HG03196 (cell line): ENCODE measurements around the gene TTC33.

Experiments used
- ATAC-seq: cut with Tn5 transposase; IDR thresholded peaks from one replicate; pipeline ENCODE4 v1.9.1; 2021; ENCODE audit not compliant: unreplicated experiment

TTC33 gene

DNA sequence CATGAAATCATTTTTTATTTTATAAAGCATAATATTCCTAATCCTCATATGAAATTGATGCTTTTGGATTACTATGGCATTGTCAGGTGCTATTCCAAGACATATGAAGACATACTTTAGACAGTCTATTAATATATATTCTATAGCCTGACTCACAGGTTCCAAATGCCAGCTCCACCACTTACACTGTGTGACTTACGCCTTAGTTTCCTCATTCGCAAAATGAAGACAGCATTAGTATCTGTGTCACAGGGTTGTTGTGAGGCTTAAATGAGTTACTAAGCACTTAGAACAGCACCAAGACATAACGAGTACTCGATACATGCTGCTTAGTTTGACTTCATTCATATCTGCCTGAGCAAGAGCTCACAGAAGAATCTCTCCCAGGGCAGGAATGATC lies 208.2 kb downstream of the TTC33 start:
- no peak for ATAC-seq

DNA sequence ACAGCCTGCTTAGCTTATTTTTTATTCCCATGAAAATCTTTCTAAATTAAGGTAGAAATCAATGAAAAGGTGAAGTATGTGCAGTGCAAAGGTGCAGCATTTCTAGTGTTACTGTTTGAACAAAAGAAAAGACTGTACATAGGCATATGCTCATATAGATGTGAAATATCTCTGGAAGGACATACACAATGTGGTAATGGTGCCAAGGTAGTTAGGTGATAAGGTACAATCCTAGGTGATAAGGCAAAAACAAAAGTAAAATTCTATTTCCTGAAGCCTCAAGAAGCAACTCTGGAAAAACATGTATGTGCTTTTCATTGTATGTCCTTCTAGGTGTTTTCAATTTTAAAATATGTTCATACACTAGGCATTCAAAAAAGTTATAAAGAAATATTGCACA lies 215.5 kb downstream of the TTC33 start:
- no peak for ATAC-seq

DNA sequence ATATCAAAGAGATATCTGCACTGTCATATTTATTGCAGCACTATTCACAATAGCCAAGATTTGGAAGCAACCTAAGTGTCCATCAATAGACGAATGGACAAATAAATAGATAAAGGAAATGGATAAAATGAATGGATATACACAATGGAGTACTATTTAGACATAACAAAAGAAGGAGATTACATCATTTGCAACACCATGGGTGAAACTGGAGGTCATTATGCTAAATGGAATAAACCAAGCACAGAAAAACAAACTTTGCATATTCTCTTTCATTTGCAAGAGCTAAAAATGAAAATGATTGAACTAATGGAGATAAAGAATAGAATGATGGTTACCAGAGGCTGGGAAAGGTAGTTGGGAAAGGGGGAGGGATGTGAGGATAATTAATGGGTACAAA lies 231.1 kb downstream of the TTC33 start:
- no peak for ATAC-seq

DNA sequence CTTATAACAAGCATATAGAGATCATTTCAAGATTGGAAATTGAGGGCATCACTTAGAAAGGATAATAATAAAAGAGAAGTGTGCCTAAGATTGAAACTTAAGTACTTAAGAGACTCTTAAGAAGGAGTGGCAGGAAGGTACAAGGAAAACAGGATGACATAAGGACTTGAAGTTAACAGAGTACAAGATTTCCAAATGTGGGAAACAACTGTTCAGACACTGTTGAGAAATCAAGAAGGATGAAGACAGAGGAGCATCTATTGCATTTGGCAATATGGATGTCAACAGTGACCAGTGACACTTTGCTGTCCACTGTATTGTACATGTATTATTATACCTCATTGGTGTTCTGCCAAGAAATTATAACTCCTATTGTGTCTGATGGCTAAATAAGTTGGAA lies 233.8 kb downstream of the TTC33 start:
- no peak for ATAC-seq

DNA sequence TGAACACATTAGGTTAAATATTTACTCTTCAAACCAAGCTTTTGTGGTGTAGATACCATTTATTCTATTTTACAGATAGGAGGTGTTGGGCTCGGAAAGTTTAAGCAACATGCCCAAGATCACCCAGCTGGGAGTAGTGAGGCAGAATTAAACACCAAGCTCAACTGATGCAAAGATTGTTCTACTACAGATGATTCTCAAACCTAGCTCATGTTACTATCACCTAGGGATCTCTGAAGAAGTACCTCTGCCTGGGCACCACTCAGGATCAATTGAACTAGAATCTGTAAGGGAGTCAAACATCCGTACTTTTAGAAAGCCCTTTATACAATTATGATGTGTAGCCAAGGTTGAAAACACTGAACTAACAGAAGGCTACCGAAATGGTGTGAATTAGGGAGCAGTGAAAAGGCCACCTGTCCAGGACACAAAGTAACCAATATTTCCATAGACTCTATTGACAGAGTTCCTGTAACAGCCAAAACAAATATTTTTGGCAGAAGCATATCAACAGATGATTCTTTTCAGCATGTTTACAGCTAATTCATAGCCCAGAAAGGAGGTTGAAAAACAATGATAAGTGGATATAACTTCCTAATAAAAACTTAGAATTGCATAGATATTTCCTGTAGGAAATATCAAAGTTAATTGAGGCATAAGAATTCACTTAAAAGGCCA lies 234.5 kb downstream of the TTC33 start:
- ATAC-seq = no peak

DNA sequence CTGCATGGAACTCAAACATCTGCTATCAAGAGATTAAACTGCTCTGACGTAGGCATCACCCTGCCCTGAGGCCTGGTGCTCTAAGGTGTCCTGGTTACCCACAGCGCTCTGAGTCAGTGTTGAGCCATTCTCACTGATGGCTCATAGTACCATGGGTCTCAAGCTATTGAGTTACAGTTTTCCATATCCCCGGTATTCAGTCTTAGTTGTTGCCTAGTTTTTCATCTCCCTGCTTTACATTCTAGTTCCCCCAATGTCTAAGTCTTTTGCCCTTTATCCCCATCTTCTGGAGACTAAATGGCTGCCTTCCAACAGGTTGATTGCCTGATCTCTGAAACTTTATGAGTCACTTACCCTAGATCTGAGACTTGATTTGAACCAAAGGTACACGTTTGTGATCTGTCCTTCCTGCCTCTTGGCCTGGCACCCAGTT lies 237.3 kb downstream of the TTC33 start:
- ATAC-seq = no peak

DNA sequence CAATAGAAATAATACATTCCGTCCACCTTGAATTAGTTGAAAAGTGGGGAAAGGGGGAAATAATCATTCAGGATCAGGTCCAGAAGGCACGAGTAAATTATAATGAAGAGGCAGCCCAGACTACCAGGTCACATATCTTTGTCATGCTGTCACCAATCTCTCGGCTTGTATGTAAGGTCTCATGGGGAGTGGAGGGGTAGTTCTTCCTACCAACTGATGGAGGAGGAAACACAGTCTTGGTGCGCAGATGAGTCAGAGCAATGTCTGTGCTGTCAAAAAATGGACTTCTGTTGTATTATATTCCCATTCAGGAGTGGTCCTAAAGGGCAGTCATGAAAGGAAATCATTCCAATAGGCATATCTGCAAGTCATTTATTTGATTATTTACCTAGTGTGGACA lies 240.3 kb downstream of the TTC33 start:
- no peak for ATAC-seq

DNA sequence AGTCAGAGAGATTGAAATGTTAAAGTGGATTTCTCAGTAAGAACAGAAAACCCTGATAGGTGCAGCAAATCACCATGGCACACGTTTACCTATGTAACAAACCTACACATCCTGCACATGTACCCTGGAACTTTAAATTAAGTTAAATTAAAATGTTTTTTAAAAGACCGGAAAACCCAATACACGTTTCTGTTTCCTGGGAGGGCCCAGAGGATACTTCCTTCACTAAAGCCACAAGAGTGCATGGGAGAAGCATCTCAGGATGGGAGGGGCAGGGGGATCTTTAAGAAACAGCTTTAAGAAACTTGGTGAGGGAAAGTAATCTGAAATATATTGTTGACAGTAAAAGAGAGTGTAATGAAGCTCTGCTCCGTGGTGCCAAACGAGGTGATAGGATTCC lies 240.8 kb downstream of the TTC33 start:
- ATAC-seq = no peak

DNA sequence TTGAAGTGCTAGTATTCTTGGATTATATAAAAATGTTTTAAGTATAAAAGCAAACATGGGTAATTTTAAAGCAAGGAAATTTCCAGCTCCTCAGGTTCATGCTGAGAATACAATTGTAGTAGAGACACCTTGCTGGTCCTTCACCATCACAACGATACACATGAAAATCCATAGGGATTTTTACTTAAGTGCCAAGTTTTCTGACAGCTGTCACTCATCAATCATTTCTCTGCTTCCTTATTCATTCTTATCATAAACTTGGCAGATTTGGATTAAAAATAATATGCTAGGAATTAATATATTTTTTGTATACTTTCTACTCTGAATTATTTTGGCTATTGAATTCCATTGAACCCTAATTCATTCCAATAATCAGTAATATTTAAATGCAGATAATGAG lies 244.0 kb downstream of the TTC33 start:
- ATAC-seq = no peak

DNA sequence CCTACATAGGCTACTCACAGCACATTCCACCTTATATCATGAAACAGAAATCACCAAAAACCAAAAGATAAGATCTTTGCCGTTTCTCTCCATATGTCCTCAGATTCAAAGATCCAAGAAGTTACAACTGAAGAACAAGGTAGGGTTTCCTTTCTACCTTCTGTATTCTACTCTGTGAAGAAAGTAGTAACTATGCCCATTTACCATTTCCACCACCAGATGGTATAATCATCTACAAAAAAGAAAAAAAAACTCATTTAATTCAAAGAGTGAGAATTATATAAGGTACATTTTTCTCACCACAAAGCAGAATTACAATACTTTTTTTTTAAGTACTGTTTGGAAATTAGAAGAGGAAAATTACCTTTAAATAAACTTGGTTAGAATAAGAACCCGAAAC lies 248.7 kb downstream of the TTC33 start:
- no peak for ATAC-seq

DNA sequence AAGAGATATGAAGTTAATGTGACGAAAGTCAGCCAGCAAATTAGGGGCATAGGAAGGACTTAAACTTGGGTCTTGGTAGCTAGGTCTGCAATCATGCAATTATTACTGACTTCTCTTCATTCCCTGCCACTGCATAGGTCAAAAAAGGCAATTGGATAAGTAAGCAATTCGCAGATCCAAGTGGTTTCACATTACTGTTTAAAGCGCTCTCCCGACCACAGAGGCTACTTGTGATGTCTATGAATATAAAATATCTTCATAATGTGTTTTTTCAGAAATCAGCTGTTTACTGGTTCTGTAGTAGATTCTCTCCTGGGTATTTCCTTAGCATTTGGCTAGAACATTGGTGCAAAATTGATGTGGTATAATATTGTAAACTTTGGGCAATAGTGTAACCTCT lies 250.7 kb downstream of the TTC33 start:
- ATAC-seq = no peak

DNA sequence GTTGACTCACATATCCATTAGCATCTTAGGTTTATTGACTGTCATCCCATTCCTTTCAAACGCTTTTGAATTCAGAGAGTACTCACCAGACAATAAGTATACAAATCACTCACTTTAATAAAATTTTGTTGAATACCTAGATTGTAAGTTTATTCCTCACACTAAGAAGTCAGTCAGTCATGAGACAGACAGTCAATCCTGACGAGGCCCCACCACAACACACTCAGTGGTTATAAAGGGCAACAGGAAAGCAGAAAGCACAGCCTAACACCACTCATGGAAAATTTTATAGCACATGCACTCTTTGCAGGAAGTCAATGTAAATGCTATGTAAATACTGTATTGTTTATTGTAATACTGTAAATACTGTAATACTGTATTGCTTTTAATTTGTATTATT lies 252.3 kb downstream of the TTC33 start:
- no peak for ATAC-seq

DNA sequence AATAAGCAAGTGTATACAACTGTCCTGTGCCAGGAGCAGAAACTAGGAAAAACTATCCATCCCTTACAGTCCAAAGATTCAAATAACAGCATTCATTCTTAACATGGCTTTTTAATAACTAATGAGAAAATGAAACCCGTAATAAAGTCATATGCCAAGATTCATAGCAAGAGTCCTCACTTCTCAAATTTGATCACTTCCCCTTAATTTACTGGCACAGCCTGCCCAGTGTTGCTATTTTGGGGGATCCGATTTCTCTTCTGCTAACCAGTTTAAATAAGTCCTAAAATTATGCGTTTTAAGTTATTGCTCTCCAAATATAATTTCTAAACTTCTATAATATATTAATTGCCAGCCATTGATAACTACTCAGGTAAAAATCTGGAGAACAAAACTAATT lies 253.0 kb downstream of the TTC33 start:
- no peak for ATAC-seq

DNA sequence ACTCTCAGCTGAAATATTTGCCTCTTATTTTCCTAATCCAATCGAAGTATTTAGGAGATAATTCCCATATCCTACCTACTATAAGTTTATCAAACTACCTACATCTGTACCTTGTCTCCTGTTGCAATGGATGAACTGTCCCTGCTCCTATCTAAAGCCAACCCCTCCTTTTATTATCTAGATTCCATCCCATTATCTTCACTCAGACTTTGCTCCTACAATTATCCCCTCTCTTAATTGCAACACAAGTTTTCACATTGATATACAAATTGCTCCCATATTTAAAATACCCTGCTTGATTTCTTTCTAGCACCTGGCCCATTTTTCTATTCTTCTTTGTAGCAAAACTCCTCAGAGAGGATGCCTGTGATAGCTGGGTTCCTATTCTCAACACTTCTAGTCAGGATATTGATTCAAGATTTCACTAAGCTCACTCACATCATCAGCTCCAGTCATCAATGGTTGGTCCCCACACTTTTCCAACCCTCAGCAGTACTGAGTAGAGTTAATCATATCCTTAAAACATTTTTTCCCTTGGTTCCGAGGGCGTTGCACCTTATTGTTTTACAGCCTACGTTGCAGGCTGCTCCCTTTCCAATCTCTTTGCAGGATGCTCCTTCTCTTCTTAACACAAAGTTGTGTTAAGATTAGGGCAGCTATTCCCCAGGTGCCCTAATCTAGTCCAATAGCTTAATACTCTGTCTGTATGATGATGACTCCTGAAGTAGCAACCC lies 253.9 kb downstream of the TTC33 start:
- no peak for ATAC-seq

DNA sequence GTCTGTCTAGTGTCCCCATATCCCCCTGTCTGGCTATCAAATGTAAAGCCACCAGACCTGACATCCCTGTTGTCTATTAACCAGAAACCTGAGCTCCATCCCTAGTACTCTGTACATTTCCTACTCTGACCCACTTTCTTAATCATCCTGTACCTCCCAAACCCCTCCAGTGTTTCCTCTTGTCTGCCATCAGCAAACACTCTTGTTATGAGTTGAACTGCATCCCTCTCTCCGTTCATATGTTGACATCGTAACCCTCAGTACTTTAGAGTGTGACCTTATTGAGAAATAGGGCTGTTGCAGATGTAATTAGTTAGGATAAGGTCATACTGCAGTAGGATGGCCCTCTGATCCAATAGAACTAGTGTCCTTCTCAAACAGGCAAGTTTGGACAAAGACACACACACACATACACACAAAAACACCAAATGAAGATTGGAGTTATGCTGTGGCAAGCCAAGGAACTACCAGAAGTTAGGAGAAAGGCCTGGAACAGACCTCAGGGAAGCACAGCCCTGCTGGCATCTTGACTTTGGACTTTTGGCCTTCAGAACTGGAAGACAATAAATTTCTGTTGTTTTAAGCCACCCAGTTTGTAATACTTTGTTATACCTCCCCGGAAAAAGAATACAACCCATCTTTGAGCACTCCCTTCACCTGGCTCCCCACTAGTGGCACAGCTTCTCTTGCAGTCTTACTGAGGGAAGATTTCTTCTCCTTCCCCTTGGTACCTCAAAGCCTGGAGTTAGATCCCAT lies 256.1 kb downstream of the TTC33 start:
- ATAC-seq = no peak

DNA sequence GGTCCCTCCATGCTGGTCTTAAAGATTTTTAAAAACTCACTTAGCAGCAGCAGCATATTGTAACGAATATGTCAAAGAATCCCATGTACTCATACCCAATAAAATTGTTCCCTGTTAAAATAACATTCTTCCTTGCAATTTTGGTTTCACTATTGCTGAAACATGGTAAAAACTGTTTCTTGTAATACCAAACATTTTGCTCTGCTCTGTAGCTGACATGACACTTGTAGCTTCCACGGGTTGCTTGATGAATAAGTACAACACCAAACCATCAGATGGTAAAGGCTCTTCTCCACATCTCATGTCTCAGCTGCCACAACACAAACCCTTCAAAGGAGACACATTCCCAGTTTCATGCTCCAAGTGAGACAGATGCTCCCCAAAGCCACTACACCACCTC lies 256.8 kb downstream of the TTC33 start:
- no peak for ATAC-seq

DNA sequence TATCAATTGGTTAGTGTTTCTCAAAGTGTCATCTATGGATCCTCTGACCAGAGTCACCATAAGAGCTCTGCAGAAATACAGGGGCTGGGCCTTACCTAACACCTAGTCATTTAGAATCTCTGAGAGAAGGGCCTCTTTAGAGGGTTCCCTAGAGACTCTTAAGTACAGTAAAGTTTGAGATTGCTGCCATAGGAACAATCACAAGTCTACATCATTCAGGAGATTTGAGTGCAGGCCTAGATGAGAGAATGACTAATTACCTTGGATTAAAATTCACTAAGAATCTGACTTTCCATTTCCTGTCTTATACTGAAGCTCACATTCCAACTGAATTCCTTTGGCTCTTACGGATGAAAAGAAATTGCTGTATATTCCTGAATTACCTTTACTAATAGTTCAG lies 258.2 kb downstream of the TTC33 start:
- no peak for ATAC-seq

DNA sequence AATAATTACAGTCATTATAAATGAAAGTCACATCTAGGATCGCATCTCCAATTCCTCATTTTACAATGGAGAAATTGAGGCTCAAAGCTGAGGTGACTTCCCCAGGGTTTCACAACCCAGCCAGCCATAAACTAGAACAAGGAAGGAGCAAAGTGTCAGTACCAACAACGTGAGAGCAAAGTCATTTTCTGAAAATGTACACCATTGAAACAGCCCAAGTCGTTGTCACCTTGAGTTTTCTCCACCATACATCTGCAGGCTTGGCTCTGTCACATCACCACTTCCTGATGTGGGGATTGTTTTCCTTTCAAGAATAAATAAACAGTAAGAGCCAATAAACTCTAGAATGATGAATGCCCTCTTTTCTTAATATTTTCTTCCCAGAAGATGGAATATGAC lies 260.5 kb downstream of the TTC33 start:
- no peak for ATAC-seq

DNA sequence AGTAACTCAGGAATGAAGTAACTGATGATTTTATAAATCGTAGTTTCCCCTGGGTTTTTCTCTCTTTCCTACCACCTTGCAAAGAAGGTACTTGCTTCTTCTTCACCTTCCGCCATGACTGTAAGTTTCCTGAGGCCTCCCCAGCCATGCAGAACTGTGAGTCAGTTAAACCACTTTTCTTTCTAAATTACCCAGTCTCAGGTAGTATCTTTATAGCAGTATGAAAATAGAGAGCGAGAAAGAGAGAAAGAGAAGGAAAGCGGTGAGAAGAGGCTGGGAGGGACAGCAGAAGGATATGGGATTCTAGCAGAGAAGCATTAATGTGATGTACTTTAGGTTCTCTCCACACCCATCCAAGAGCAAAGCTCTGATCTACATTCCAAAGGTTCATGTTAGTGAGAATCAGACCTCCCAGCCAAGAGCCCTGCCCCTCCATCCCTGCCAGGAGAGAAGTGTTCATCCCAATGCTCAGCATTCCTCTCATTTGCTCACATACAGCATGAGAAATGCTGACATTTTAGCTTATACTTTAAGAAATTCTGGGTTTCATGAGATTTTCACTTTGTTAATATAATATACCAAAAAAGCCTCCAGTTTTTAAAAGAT lies 261.0 kb downstream of the TTC33 start:
- no peak for ATAC-seq

DNA sequence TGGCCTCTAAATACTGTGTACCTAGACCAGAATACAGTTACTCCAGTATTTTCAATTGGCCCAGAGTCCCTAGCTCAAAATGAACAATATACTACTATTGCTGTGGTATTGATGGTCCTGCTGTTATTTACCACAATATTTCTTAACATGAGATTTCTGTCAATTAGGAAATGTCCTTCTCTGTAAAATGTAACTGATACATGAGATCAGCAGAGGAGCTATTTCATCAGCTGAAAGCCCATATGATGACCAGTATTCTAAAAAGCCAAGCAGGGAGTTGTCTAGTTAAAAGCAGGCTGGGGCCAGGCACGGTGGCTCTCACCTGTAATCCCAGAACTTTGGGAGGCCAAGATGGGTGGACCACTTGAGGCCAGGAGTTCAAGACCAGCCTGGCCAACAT lies 263.7 kb downstream of the TTC33 start:
- ATAC-seq = no peak

DNA sequence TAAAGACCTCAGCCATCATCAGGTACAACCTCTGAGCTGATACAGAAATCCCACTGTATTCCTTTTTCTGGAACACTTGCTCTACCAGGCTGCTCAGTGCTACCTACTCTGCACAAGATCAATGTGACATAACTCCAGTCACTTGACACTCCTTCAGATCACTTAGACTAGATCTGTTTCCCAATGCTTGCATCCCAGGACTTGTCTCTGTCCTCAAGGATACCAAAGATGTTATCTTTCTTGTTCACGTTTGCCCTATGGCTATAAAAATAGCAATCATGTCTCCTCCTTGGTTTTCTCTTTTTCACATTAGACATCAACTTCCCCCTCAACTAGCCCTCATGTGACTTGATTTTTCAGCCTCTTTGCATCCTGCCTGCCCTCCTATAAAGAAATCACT lies 264.1 kb downstream of the TTC33 start:
- no peak for ATAC-seq
